GM18526 (cell line): ENCODE results near the gene CTBP2.

ENCODE experiments used
- POLR2A ChIP-seq: IDR thresholded peaks from 3 replicates; pipeline ENCODE4 v1.6.1; 2011; ENCODE audit not compliant: insufficient read length; ENCODE audit errors: extremely low read depth

The CTBP2 gene

DNA sequence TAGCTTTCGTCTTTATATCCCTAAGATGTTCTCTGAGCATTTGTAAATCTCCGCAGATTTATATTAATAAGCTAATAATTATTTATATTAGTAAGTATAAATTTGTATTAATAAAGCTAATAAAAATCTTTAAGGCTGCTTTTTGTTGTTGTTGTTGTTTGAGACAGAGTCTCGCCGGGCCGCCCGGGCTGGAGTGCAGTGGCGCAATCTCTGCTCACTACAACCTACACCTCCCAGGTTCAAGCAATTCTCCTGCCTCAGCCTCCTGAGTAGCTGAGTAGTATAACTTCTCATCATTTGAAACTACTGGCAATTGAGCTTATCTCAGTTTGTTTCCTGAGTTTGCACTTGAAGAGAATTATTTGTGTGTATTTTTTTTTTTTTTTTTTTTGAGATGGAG lies 223.6 kb downstream of the CTBP2 start:
- TF ChIP-seq POLR2A, result no peak

DNA sequence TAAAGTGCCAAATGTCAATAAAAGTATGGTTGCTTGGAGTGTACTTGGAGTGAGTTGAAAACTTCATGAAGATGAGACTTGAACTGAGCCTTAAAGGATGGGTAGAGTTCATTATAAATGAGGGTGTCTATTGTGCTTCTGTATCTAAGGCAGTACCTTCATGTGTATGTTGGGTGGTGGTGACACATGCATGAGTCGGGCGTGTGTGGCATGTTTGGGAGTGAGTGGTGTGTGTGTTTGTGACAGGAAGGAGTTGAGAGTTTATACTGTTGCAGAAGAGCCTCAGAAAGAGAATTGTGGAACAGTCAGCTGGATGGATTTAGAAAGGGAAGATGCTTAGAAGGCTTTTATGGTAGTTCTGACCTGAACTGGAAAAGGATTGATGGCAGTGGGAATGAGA lies 224.4 kb downstream of the CTBP2 start:
- no peak for TF ChIP-seq POLR2A
